HFFc6 (cell line): ENCODE data around the gene MBTPS1. TPM values are rescaled to one million over a fixed set of nuclear protein-coding genes. Genes with fewer than 3 reads are reported as not detected.

ENCODE experiments used
- DNase-seq: peaks from one replicate; pipeline ENCODE4 v3.0.0-alpha.2; 2018
- H3K27ac Mint-ChIP-seq: 2 replicates; pipeline ENCODE4 v1.8.0; 2020; ENCODE audit warnings: mild to moderate bottlenecking, mixed read lengths
- H3K27me3 Mint-ChIP-seq: 2 replicates; pipeline ENCODE4 v1.8.0; 2021; ENCODE audit warnings: mild to moderate bottlenecking, moderate library complexity, mixed read lengths; ENCODE audit not compliant: insufficient read depth
- H3K36me3 Mint-ChIP-seq: 2 replicates; pipeline ENCODE4 v1.8.0; 2021; ENCODE audit warnings: low read depth, mixed read lengths
- H3K4me1 Mint-ChIP-seq: 2 replicates; pipeline ENCODE4 v1.8.0; 2020; ENCODE audit warnings: low read depth, mixed read lengths
- H3K4me3 Mint-ChIP-seq: 2 replicates; pipeline ENCODE4 v1.8.0; 2020; ENCODE audit warnings: mild to moderate bottlenecking, moderate library complexity, mixed read lengths
- H3K9me3 Mint-ChIP-seq: 2 replicates; pipeline ENCODE4 v1.8.0; 2020; ENCODE audit warnings: mild to moderate bottlenecking, mixed read lengths
- CTCF ChIP-seq: fragments of 200-600 bp; sonication (generic); IDR thresholded peaks from 2 replicates; pipeline ENCODE4 v1.5.0; 2021; ENCODE audit warnings: antibody characterized with exemption, mild to moderate bottlenecking
- total RNA-seq, 6 experiments: library from RNA; stranded (reverse); fragmentation: NEBNext Ultra II Directional; extraction: Animal tissue kit (Norgen Biotek cat#: 25700); gene quantifications; 2 replicates in 1 of 6; 3 replicates in 5 of 6; pipeline ENCODE4 v1.2.3, GENCODE V29; 2021

The MBTPS1 gene
- total RNA-seq, 6 experiments from 2014 or later: 96.6 to 123 (median 102) TPM

- no peak for TF ChIP-seq CTCF
- Mint-ChIP-seq H3K4me3 (no peak overlapping the region), H3K36me3 (no peaks in the 10 kb centered on the region), H3K27ac (no peak overlapping the region), H3K4me1 (peaks cover 34% of the 10 kb centered on the region), H3K9me3 (no peaks in the 10 kb centered on the region), H3K27me3 (no peaks in the 10 kb centered on the region; the same call in 1 of the 2 replicates)
- no peak for DNase-seq
Measured at GRCh38 chr16:84141143-84141670, 24.5 kb upstream of the MBTPS1 start.

- Mint-ChIP-seq H3K4me1 (peaks cover 44% of the 10 kb centered on the region), H3K4me3 (no peak overlapping the region), H3K9me3 (no peaks in the 10 kb centered on the region), H3K27me3 (no peaks in the 10 kb centered on the region; the same call in 1 of the 2 replicates), H3K36me3 (no peaks in the 10 kb centered on the region), H3K27ac (no peak overlapping the region)
- DNase-seq: no peak
- no peak for TF ChIP-seq CTCF
Measured at GRCh38 chr16:84139628-84140258, 23.0 kb upstream of the MBTPS1 start.

GRCh38 chr16:84138824-84139627 is 22.3 kb upstream of the MBTPS1 start:
- Mint-ChIP-seq H3K9me3 (no peaks in the 10 kb centered on the region), H3K4me3 (no peak overlapping the region), H3K36me3 (no peaks in the 10 kb centered on the region), H3K27ac (peak overlapping the region; percentile 23), H3K4me1 (peaks cover 40% of the 10 kb centered on the region), H3K27me3 (no peaks in the 10 kb centered on the region; the same call in 1 of the 2 replicates)
- DNase-seq: no peak
- TF ChIP-seq CTCF: no peak

- no peak for TF ChIP-seq CTCF
- Mint-ChIP-seq H3K4me1 (peaks cover 37% of the 10 kb centered on the region), H3K36me3 (no peaks in the 10 kb centered on the region), H3K9me3 (no peaks in the 10 kb centered on the region), H3K27ac (no peak overlapping the region), H3K27me3 (no peaks in the 10 kb centered on the region; the same call in 1 of the 2 replicates), H3K4me3 (no peak overlapping the region)
- peak; percentile 15 for DNase-seq
Measured at GRCh38 chr16:84138500-84138823, 21.7 kb upstream of the MBTPS1 start.

GRCh38 chr16:84137769-84138357 is 21.1 kb upstream of the MBTPS1 start:
- Mint-ChIP-seq H3K27me3 (no peaks in the 10 kb centered on the region; the same call in 1 of the 2 replicates), H3K36me3 (no peaks in the 10 kb centered on the region), H3K4me3 (no peak overlapping the region), H3K9me3 (no peaks in the 10 kb centered on the region), H3K27ac (no peak overlapping the region), H3K4me1 (peaks cover 33% of the 10 kb centered on the region)
- TF ChIP-seq CTCF: no peak
- DNase-seq: no peak
